Tibial artery (tissue), 4 donors: ENCODE results near the gene IL26.

Source experiments
- DNase-seq, 2 donors: peaks; one replicate each; pipeline ENCODE4 v3.0.0-alpha.2; 2019
- H3K27ac ChIP-seq, 2 donors: fragments of 200-600 bp; sonication (generic) in 1 of 2; 1 replicate in 1 of 2; 2 replicates in 1 of 2; pipeline ENCODE4 v1.5.1; 2018 to 2019; ENCODE audit warnings: mild to moderate bottlenecking in 1 of 2
- H3K27me3 ChIP-seq, 2 donors: fragments of 200-600 bp; sonication (generic) in 1 of 2; one replicate each; pipeline versions ENCODE4 v1.5.1 to v1.6.0; 2016 to 2019
- H3K36me3 ChIP-seq, 3 donors: fragments of 200-600 bp; sonication (generic) in 2 of 3; one replicate each; pipeline ENCODE4 v1.5.1; 2016 to 2019; ENCODE audit warnings: mild to moderate bottlenecking in 2 of 3
- H3K4me1 ChIP-seq, 4 donors: fragments of 200-600 bp; sonication (generic) in 2 of 4; 1 replicate in 3 of 4; 2 replicates in 1 of 4; pipeline ENCODE4 v1.5.1; 2016 to 2019
- H3K4me3 ChIP-seq, 2 donors: fragments of 200-600 bp; sonication (generic) in 1 of 2; 1 replicate in 1 of 2; 2 replicates in 1 of 2; pipeline ENCODE4 v1.5.1; 2018 to 2019; ENCODE audit warnings: mild to moderate bottlenecking in 2 of 2
- H3K9me3 ChIP-seq, 3 donors: fragments of 200-600 bp; sonication (generic) in 1 of 3; one replicate each; pipeline ENCODE4 v1.5.1; 2016 to 2019
- CTCF ChIP-seq, 2 experiments: fragments of 200-600 bp in 1 of 2; fragments of 450-650 bp in 1 of 2; IDR thresholded peaks; one replicate each; pipeline ENCODE4 v1.5.1; 2017 to 2019; ENCODE audit warnings: antibody characterized with exemption in 2 of 2, mild to moderate bottlenecking in 1 of 2, moderate library complexity in 1 of 2
- intact Hi-C: fragments of 100-400 bp; cut with DNase I; formaldehyde crosslinking; loops from one replicate; pipeline ENCODE4 v1.15.0; 2023; ENCODE audit warnings: low total_unique reads

IL26 gene

GRCh38 chr12:68180792-68181744, 44.5 kb downstream of the IL26 start:
- no peaks in the 10 kb centered on the region for H3K9me3 ChIP-seq
- H3K4me1 ChIP-seq = no peaks in the 10 kb centered on the region
- intact Hi-C loops = no loop called here
- no peak overlapping the region for H3K27ac ChIP-seq
- no peak overlapping the region for H3K4me3 ChIP-seq
- TF ChIP-seq CTCF (IDR thresholded peaks at IDR 0.05) = no peak
- DNase-seq = no peak
- H3K27me3 ChIP-seq = no peaks in the 10 kb centered on the region
- no peaks in the 10 kb centered on the region for H3K36me3 ChIP-seq

- H3K9me3 ChIP-seq = no peaks in the 10 kb centered on the region
- no peak for DNase-seq
- no peaks in the 10 kb centered on the region for H3K27me3 ChIP-seq
- H3K4me3 ChIP-seq = no peak overlapping the region
- TF ChIP-seq CTCF (IDR thresholded peaks at IDR 0.05) = no peak
- no peaks in the 10 kb centered on the region for H3K36me3 ChIP-seq
- intact Hi-C loops = no loop called here
- no peak overlapping the region for H3K27ac ChIP-seq
- no peaks in the 10 kb centered on the region for H3K4me1 ChIP-seq
Measured at GRCh38 chr12:68178774-68179439, 46.7 kb downstream of the IL26 start.

GRCh38 chr12:68178184-68178583, 47.4 kb downstream of the IL26 start:
- Histone ChIP-seq H3K27me3 (no peaks in the 10 kb centered on the region), H3K4me3 (no peak overlapping the region), H3K4me1 (no peaks in the 10 kb centered on the region), H3K36me3 (no peaks in the 10 kb centered on the region), H3K9me3 (no peaks in the 10 kb centered on the region), H3K27ac (no peak overlapping the region)
- TF ChIP-seq CTCF (IDR thresholded peaks at IDR 0.05) = no peak
- intact Hi-C loops = no loop called here
- DNase-seq = no peak

GRCh38 chr12:68177562-68177961, 48.0 kb downstream of the IL26 start:
- no peak for DNase-seq
- no peak for TF ChIP-seq CTCF (IDR thresholded peaks at IDR 0.05)
- no peaks in the 10 kb centered on the region for H3K4me1 ChIP-seq
- no peak overlapping the region for H3K27ac ChIP-seq
- no peak overlapping the region for H3K4me3 ChIP-seq
- H3K36me3 ChIP-seq = no peaks in the 10 kb centered on the region
- intact Hi-C loops = no loop called here
- H3K27me3 ChIP-seq = no peaks in the 10 kb centered on the region
- no peaks in the 10 kb centered on the region for H3K9me3 ChIP-seq

GRCh38 chr12:68176257-68176656, 49.4 kb downstream of the IL26 start:
- H3K36me3 ChIP-seq = no peaks in the 10 kb centered on the region
- no peaks in the 10 kb centered on the region for H3K9me3 ChIP-seq
- H3K4me3 ChIP-seq = no peak overlapping the region
- no peaks in the 10 kb centered on the region for H3K4me1 ChIP-seq
- no peak for DNase-seq
- intact Hi-C loops = no loop called here
- TF ChIP-seq CTCF (IDR thresholded peaks at IDR 0.05) = no peak
- H3K27ac ChIP-seq = no peak overlapping the region
- no peaks in the 10 kb centered on the region for H3K27me3 ChIP-seq
